CD14-positive monocyte (primary cell): ENCODE data around the gene PLEKHS1. TPM values are rescaled to one million over a fixed set of nuclear protein-coding genes. Genes with fewer than 3 reads are reported as not detected.

Experiments
- DNase-seq, 3 donors: peaks; one replicate each; pipeline ENCODE4 v3.0.0-alpha.2; 2011 to 2022
- H2AFZ ChIP-seq: 2 replicates; pipeline ENCODE4 v1.6.0; 2012; ENCODE audit warnings: mild to moderate bottlenecking, low read depth, low read length, inconsistent platforms; ENCODE audit not compliant: insufficient read depth, poor library complexity, severe bottlenecking
- H3K27ac ChIP-seq, 2 donors: 1 replicate in 1 of 2; 2 replicates in 1 of 2; pipeline ENCODE4 v1.5.1; 2012 to 2013; ENCODE audit warnings: low read length in 2 of 2, control low read depth in 1 of 2, inconsistent platforms in 1 of 2, low read depth in 1 of 2, mild to moderate bottlenecking in 1 of 2
- H3K27me3 ChIP-seq, 2 donors: one replicate each; pipeline versions ENCODE4 v1.6.0 to v1.6.1; 2011 to 2013; ENCODE audit warnings: low read length in 2 of 2; ENCODE audit not compliant: control insufficient read depth in 2 of 2, insufficient read depth in 2 of 2
- H3K36me3 ChIP-seq, 2 donors: replicated peaks in 1 of 2; 1 replicate in 1 of 2; 2 replicates in 1 of 2; pipeline versions ENCODE4 v1.5.1 to v1.6.1; 2012 to 2013; ENCODE audit warnings: low read length in 2 of 2, control low read depth in 1 of 2, inconsistent platforms in 1 of 2, mild to moderate bottlenecking in 1 of 2; ENCODE audit not compliant: insufficient read depth in 2 of 2, control insufficient read depth in 1 of 2
- H3K4me1 ChIP-seq, 2 donors: 1 replicate in 1 of 2; 2 replicates in 1 of 2; pipeline versions ENCODE4 v1.5.1 to v1.6.1; 2012 to 2013; ENCODE audit warnings: low read length in 2 of 2, control low read depth in 1 of 2, inconsistent platforms in 1 of 2, mild to moderate bottlenecking in 1 of 2, moderate library complexity in 1 of 2; ENCODE audit not compliant: insufficient read depth in 2 of 2, control insufficient read depth in 1 of 2
- H3K4me2 ChIP-seq: replicated peaks from 2 replicates; pipeline ENCODE3; 2012; ENCODE audit warnings: low read length, moderate library complexity, mild to moderate bottlenecking; ENCODE audit not compliant: poor library complexity, severe bottlenecking; ENCODE audit errors: extremely low read depth
- H3K4me3 ChIP-seq, 3 experiments: fragments of 200-600 bp in 1 of 3; sonication (generic) in 1 of 3; replicated peaks in 1 of 3; 1 replicate in 2 of 3; 2 replicates in 1 of 3; pipeline ENCODE4 v1.5.1; 2011 to 2013; ENCODE audit warnings: low read length in 3 of 3, mild to moderate bottlenecking in 3 of 3, control low read depth in 2 of 3, low read depth in 2 of 3, inconsistent platforms in 1 of 3, moderate library complexity in 1 of 3
- H3K79me2 ChIP-seq: 2 replicates; pipeline ENCODE4 v1.6.0; 2012; ENCODE audit warnings: mild to moderate bottlenecking, control low read depth, inconsistent platforms, low read length, moderate library complexity; ENCODE audit not compliant: insufficient read depth
- H3K9ac ChIP-seq: 2 replicates; pipeline ENCODE4 v1.6.0; 2017; ENCODE audit warnings: low read length, mild to moderate bottlenecking; ENCODE audit not compliant: insufficient read depth, poor library complexity, severe bottlenecking
- H3K9me3 ChIP-seq, 2 donors: replicated peaks in 1 of 2; 1 replicate in 1 of 2; 2 replicates in 1 of 2; pipeline versions ENCODE4 v1.5.1 to v1.6.1; 2012 to 2013; ENCODE audit warnings: low read length in 2 of 2, control low read depth in 1 of 2; ENCODE audit not compliant: control insufficient read depth in 1 of 2, insufficient read depth in 1 of 2
- H4K20me1 ChIP-seq: 2 replicates; pipeline ENCODE4 v1.6.0; 2012; ENCODE audit warnings: mild to moderate bottlenecking, low read length, control low read depth, moderate library complexity; ENCODE audit not compliant: insufficient read depth
- H3K27ac Mint-ChIP-seq, 7 donors: one replicate each; pipeline ENCODE4 v1.8.0; 2020; ENCODE audit warnings: mild to moderate bottlenecking in 7 of 7, mixed read lengths in 7 of 7, moderate library complexity in 6 of 7, inconsistent platforms in 2 of 7
- H3K27me3 Mint-ChIP-seq, 3 donors: one replicate each; pipeline ENCODE4 v1.8.0; 2021 to 2022; ENCODE audit warnings: low read depth in 3 of 3, mild to moderate bottlenecking in 3 of 3, mixed read lengths in 3 of 3, moderate library complexity in 3 of 3, inconsistent platforms in 1 of 3
- H3K36me3 Mint-ChIP-seq, 2 donors: one replicate each; pipeline ENCODE4 v1.8.0; 2020; ENCODE audit warnings: mixed read lengths in 2 of 2, inconsistent platforms in 1 of 2, mild to moderate bottlenecking in 1 of 2
- H3K4me1 Mint-ChIP-seq: one replicate; pipeline ENCODE4 v1.8.0; 2020; ENCODE audit warnings: mild to moderate bottlenecking, mixed read lengths
- H3K4me3 Mint-ChIP-seq, 2 donors: one replicate each; pipeline ENCODE4 v1.8.0; 2020; ENCODE audit warnings: mild to moderate bottlenecking in 2 of 2, mixed read lengths in 2 of 2, moderate library complexity in 1 of 2
- H3K9me3 Mint-ChIP-seq, 7 donors: one replicate each; pipeline ENCODE4 v1.8.0; 2020 to 2022; ENCODE audit warnings: mixed read lengths in 7 of 7, mild to moderate bottlenecking in 6 of 7, moderate library complexity in 6 of 7, inconsistent platforms in 2 of 7
- CTCF ChIP-seq: fragments of 200-600 bp; IDR thresholded peaks from one replicate; pipeline ENCODE4 v1.8.0; 2022; ENCODE audit warnings: antibody characterized with exemption, mild to moderate bottlenecking
- WGBS: methylation state at CpG from one replicate; pipeline ENCODE4 v1.1.5; 2013; ENCODE audit warnings: missing lambda C conversion rate; ENCODE audit not compliant: insufficient coverage; 5-methylcytosine and 5-hydroxymethylcytosine counted together
- intact Hi-C, 2 donors: fragments of 100-400 bp; cut with micrococcal nuclease; formaldehyde crosslinking; loops; one replicate each; pipeline versions ENCODE4 v1.15.0 to v1.15.1; 2023
- polyA plus RNA-seq, 3 donors: library from polyadenylated mRNA; depleted of rRNA in 1 of 3; unstranded in 2 of 3; stranded (reverse) in 1 of 3; fragments of 300-500 nt in 2 of 3; fragments of >200 nt in 1 of 3; fragmentation: Illumina TruSeq in 2 of 3; gene quantifications; 1 replicate in 2 of 3; 2 replicates in 1 of 3; pipeline ENCODE4 v1.2.3, GENCODE V29; 2012 to 2021

The PLEKHS1 gene
- polyA plus RNA-seq, 3 donors = 0.08 TPM; not detected in 2

GRCh38 chr10:113716109-113716910 lies 35.2 kb upstream of the PLEKHS1 start:
- H3K27ac Mint-ChIP-seq = peak overlapping the region in 3 of 7 donors; percentile 13 to 26 (median 16)
- 25% methylated on average over 1 of the region's 2 CpGs for WGBS

More at GRCh38 chr10:113716109-113716910, 35.2 kb upstream of the PLEKHS1 start:
- no peak for TF ChIP-seq CTCF
- Histone ChIP-seq H3K4me3 (no peak overlapping the region), H3K36me3 (peaks cover 2 to 25% of the 10 kb centered on the region in 2 donors), H4K20me1 (peaks cover 8% of the 10 kb centered on the region), H3K27ac (no peak overlapping the region), H3K9ac (no peak overlapping the region), H3K27me3 (no peaks in the 10 kb centered on the region), H3K4me2 (no peak overlapping the region), H3K9me3 (no peaks in the 10 kb centered on the region), H2AFZ (no peak overlapping the region), H3K79me2 (no peaks in the 10 kb centered on the region), H3K4me1 (peaks cover 3 to 9% of the 10 kb centered on the region in 2 donors)
- intact Hi-C loops = no loop called here
- Mint-ChIP-seq H3K9me3 (peaks cover 0 to 5% (median 0%) of the 10 kb centered on the region in 7 donors), H3K4me1 (peaks cover 12% of the 10 kb centered on the region), H3K36me3 (peaks cover 27 to 36% of the 10 kb centered on the region in 2 donors), H3K27me3 (no peaks in the 10 kb centered on the region), H3K4me3 (no peak overlapping the region)
- DNase-seq = no peak
